GM08714 (cell line): ENCODE results near the gene NFATC3.

Source experiments
- H3K4me3 ChIP-seq: fragments of 200-500 bp; sonication (Bioruptor generic); 2 replicates; pipeline ENCODE4 v1.5.1; 2014; ENCODE audit warnings: mild to moderate bottlenecking, low read length, inconsistent platforms
- ZNF274 ChIP-seq: IDR thresholded peaks from 2 replicates; pipeline ENCODE4 v1.6.1; 2012; ENCODE audit warnings: mild to moderate bottlenecking, low read depth, low read length

Gene NFATC3

DNA sequence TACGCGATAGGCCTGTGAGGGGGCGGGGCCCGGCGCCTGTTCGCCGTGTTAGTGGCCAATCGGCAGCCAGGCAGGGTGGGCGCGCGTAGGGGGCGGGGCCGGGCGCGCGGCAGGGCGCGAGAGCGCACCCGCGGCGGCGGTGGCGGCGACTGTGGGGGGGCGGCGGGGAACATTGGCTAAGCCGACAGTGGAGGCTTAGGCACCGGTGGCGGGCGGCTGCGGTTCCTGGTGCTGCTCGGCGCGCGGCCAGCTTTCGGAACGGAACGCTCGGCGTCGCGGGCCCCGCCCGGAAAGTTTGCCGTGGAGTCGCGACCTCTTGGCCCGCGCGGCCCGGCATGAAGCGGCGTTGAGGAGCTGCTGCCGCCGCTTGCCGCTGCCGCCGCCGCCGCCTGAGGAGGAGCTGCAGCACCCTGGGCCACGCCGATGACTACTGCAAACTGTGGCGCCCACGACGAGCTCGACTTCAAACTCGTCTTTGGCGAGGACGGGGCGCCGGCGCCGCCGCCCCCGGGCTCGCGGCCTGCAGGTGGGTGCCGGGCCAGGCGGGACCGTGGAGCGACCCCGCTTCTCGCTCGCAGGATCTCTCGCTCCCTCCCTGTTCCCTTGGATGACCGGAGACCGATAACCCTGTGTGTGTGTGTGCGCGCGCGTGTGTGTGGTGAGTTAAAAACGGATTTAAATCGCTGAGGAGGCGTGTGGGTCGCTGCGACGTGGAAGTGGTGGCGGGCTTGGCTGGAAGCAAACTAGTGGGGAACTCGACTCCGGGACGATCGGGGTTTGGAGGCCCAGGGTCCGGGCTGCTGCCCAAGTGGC is at the start of gene NFATC3:
Gene NFATC3, plus strand, starts transcription at position 112 of the 813 bp plus-strand sequence. Its CDS starts 312 bp downstream, at position 424.
- H3K4me3 ChIP-seq: peak within 1 kb of the TSS; percentile 94
- TF ChIP-seq ZNF274: no peak

- TF ChIP-seq ZNF274: no peak
- H3K4me3 ChIP-seq: peak overlapping the region; percentile 26; the same call in 1 of the 2 replicates
These were observed 47.2 kb upstream of the NFATC3 start for GRCh38 chr16:68037841-68038597.

GRCh38 chr16:68040506-68041288 is 44.5 kb upstream of the NFATC3 start:
- TF ChIP-seq ZNF274: no peak
- H3K4me3 ChIP-seq: no peak overlapping the region

- H3K4me3 ChIP-seq: no peak overlapping the region
- TF ChIP-seq ZNF274: no peak
These were observed 43.4 kb upstream of the NFATC3 start for GRCh38 chr16:68041783-68042182.

DNA sequence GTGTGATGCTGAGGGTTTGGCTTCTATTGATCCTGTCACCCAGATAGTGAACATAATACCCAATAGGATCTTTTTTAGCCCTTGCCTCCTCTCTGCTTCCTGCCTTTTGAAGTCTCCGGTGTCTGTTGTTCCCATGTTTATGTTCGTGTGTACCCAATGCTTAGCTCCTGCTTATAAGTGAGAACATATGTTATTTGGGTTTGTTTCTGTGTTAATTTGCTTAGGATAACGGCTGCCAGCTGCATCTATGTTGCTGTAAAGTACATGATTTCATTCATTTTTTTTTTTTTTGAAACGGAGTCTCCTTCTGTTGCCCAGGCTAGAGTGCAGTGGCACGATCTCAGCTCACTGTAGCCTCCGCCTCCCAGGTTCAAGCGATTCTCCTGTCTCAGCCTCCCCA is 39.1 kb upstream of the NFATC3 start:
- no peak overlapping the region for H3K4me3 ChIP-seq
- TF ChIP-seq ZNF274: no peak

- TF ChIP-seq ZNF274: no peak
- H3K4me3 ChIP-seq: no peak overlapping the region
These were observed 37.2 kb upstream of the NFATC3 start for GRCh38 chr16:68047987-68048386.

GRCh38 chr16:68049449-68049848 is 35.7 kb upstream of the NFATC3 start:
- no peak for TF ChIP-seq ZNF274
- no peak overlapping the region for H3K4me3 ChIP-seq

- no peak overlapping the region for H3K4me3 ChIP-seq
- TF ChIP-seq ZNF274: no peak
These were observed 29.8 kb upstream of the NFATC3 start for GRCh38 chr16:68055395-68055794.

- no peak overlapping the region for H3K4me3 ChIP-seq
- TF ChIP-seq ZNF274: no peak
These were observed 25.4 kb upstream of the NFATC3 start for GRCh38 chr16:68059804-68060203.

- no peak for TF ChIP-seq ZNF274
- no peak overlapping the region for H3K4me3 ChIP-seq
These were observed 23.8 kb upstream of the NFATC3 start for GRCh38 chr16:68061396-68061795.

DNA sequence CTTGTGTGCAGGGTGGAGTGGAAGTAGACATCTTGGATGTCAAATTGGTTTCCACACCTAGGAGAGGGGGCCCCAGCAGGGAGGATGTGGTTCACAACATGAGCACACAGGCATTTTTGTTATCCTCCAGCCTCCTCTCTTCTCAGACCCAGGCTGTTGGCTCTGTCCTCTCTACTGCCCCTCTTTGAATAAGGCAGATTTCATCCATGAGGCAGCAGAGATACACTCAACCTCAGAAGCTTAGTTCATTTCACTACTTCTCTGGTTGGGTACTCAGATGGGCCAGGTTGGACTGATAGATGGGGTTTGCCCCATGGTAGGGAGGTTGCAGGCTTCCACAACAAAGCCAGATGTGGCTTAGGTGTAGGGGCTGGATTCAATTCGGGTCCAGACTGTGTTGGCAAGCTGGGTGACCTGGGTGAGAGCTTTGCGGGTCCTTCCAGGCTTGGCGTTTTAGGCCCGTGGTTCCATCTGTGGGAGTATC is 22.2 kb upstream of the NFATC3 start:
- H3K4me3 ChIP-seq: no peak overlapping the region
- TF ChIP-seq ZNF274: no peak

GRCh38 chr16:68064791-68065365 is 20.3 kb upstream of the NFATC3 start:
- TF ChIP-seq ZNF274: no peak
- no peak overlapping the region for H3K4me3 ChIP-seq

- H3K4me3 ChIP-seq: no peak overlapping the region
- TF ChIP-seq ZNF274: no peak
These were observed 19.4 kb upstream of the NFATC3 start for GRCh38 chr16:68065716-68066305.

DNA sequence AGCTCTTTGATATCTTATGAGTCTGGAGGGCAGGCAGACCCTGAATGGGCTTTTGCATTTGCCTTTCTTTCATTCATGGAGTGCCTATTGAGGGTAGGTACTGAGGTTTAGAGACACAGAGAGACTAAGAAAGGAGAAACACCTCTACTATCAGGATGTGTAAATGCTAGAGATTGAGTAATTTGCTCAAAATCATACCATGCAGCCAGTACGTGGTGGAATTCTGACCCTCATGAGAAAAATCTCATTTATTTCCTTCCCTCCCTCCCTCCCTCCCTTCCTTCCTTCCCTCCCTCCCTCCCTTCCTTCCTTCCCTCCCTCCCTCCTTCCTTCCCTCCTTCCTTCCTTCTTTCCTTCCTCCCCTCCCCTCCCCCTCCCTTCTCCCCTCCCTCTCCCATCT is 18.4 kb upstream of the NFATC3 start:
- no peak for TF ChIP-seq ZNF274
- H3K4me3 ChIP-seq: no peak overlapping the region

- H3K4me3 ChIP-seq: no peak overlapping the region
- no peak for TF ChIP-seq ZNF274
These were observed 16.2 kb upstream of the NFATC3 start for GRCh38 chr16:68068926-68069325.
